AG10803 (cell line): ENCODE data around the gene GP1BB.

ENCODE experiments used
- DNase-seq: peaks from one replicate; pipeline ENCODE4 v3.0.0; 2010; ENCODE audit warnings: low read depth
- H3K4me3 ChIP-seq: 2 replicates; pipeline ENCODE4 v1.5.1; 2011; ENCODE audit warnings: mild to moderate bottlenecking, low read length, control low read depth
- TF ChIP-seq, protein P1 (sequence below): conservative IDR thresholded peaks from 2 replicates; pipeline ENCODE4 v1.5.1; 2011; ENCODE audit warnings: mild to moderate bottlenecking, low read length, control low read depth, inconsistent platforms

Gene GP1BB

DNA sequence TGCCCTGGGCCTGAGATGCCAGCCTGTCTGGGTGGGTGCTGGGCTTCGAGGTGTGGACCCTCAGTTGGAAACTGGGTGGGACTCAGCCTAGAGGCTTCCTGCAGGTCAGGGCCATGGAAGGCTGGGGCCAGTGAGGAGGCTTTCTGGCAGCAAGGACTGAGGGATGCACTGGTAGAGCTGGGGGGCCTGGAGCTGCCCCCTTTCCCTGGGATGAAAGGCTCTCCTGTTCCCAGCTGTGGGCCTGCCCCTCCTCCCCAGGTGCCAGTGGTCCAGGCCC lies 6.6 kb upstream of the GP1BB start:
- no peak for DNase-seq
- H3K4me3 ChIP-seq: no peak overlapping the region
- TF ChIP-seq, protein P1, sequence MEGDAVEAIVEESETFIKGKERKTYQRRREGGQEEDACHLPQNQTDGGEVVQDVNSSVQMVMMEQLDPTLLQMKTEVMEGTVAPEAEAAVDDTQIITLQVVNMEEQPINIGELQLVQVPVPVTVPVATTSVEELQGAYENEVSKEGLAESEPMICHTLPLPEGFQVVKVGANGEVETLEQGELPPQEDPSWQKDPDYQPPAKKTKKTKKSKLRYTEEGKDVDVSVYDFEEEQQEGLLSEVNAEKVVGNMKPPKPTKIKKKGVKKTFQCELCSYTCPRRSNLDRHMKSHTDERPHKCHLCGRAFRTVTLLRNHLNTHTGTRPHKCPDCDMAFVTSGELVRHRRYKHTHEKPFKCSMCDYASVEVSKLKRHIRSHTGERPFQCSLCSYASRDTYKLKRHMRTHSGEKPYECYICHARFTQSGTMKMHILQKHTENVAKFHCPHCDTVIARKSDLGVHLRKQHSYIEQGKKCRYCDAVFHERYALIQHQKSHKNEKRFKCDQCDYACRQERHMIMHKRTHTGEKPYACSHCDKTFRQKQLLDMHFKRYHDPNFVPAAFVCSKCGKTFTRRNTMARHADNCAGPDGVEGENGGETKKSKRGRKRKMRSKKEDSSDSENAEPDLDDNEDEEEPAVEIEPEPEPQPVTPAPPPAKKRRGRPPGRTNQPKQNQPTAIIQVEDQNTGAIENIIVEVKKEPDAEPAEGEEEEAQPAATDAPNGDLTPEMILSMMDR: no peak

GRCh38 chr22:19717181-19717580 lies 6.2 kb upstream of the GP1BB start:
- no peak for DNase-seq
- H3K4me3 ChIP-seq: no peak overlapping the region

DNA sequence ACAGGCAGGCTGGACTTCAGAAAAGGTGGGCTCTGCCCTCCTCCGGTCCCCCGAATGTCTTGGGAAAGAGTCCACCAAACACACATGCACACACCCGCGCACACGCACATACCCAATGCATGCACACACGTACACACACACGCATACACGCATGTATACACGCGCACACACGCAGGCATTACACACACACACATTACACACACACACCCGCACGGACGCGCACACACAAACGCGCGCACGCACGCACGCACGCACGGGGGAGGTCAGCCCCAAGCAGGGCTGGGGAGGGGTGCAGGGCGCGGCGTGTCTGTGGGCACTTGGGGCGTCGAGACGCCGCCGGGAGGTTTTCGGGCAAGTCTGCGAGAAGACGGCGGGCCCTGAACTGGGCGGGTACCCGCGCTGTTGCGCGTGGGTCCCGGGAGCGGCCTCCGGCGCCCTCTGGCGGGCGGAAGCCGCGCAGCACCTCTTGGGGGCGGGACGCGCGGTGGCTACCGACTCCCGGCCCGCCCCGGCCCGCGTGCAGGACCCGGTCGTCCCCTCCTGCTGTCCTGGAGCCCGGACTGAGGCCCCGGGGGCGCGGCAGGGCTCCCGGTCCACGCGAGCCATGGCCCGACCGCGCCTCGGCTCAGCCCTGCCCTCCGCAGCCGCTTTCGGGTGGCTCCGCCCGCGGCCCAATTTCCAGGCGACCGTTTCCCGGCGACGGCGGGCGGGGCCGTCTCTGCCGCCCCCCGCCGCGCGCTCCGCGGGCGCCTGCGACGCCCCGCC lies 5.5 kb upstream of the GP1BB start:
- TF ChIP-seq, protein P1: peak; percentile 54
- peak overlapping the region; percentile 70 for H3K4me3 ChIP-seq
- peak; percentile 60 for DNase-seq

More at GRCh38 chr22:19717181-19717580, 6.2 kb upstream of the GP1BB start:
- TF ChIP-seq, protein P1: no peak

DNA sequence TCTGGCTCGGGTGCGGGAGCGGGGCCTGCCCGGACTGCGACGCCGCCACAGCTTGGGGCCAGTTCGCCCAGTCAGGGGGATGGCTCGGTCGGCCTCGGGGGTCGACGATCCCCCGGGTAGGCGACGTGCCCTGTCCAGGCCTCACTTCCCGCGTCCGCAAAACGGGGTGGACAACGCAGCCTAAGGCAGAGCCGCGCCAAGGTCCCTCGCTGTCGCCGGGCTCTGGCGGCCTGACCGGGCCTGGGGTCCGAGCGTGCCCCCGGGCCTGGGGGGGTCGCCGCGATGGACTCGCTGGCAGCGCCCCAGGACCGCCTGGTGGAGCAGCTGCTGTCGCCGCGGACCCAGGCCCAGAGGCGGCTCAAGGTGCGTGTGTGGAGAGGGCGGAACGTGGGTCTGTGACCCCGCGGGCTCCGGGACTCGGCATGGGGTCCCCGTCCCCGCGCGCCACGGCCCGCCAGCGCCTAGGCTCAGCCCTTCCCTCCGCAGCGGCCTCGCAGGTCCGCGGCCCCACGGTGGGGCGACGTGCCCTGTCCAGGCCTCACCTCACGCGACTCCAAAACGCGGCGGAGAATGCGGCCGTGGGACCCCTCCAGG lies 4.8 kb upstream of the GP1BB start:
- TF ChIP-seq, protein P1: no peak
- DNase-seq: no peak
- peak overlapping the region; percentile 70 for H3K4me3 ChIP-seq

DNA sequence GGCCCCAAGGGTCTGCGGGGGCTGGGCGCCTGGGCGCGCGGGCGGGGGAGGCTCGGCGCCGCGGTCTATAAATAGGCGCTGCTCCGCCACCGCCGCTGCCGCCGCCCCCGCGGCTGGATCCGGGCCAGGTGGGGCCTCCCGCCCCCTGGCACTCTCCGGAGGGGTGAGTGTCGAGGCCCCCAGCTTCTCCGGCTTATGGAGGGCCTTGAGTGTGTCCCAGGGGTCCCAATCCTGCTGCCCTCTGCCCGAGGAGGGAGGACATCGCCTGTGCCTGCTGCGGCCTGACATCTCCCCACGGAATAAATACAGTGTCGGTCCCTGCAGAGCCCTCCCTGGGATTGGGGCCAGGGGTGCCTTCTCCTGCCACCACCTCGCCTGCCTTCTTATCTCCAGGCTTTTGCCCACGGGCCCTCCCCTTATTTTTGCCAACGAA lies 4.3 kb upstream of the GP1BB start:
- no peak for DNase-seq
- TF ChIP-seq, protein P1: no peak

GRCh38 chr22:19719488-19720021 lies 3.8 kb upstream of the GP1BB start:
- DNase-seq: no peak
- H3K4me3 ChIP-seq: peak overlapping the region; percentile 70
- TF ChIP-seq, protein P1: no peak

More for the DNA sequence above, 4.3 kb upstream of the GP1BB start:
- H3K4me3 ChIP-seq: peak overlapping the region; percentile 70
